Measurements from ENCODE around the gene CSNK2A3. TPM values are rescaled to one million over a fixed set of nuclear protein-coding genes. Genes with fewer than 3 reads are reported as not detected.

Gene CSNK2A3
- total and polyA plus RNA-seq, 2 experiments from 2014 or later = 0.91 to 4.1 TPM

GRCh38 chr11:11313426-11313825 is 39.6 kb downstream of the CSNK2A3 start:
- Histone ChIP-seq H3K9me2 (ENCODE audit: insufficient read depth) (peaks cover 10% of the 10 kb centered on the region; the same call in 1 of the 2 replicates), H3K27me3 (ENCODE audit: insufficient read depth) (no peaks in the 10 kb centered on the region), H3K79me2 (replicated peaks; ENCODE audit: insufficient read depth) (no peaks in the 10 kb centered on the region), H3K4me2 (no peak overlapping the region), H4K20me1 (replicated peaks; ENCODE audit: insufficient read depth) (no peaks in the 10 kb centered on the region), H2AFZ (no peak overlapping the region), H3K4me3 (no peak overlapping the region), H3F3A (replicated peaks; ENCODE audit: low read depth) (no peaks in the 10 kb centered on the region), H3K27ac (ENCODE audit: low read depth) (no peak overlapping the region), H3K4me1 (ENCODE audit: insufficient read depth) (no peaks in the 10 kb centered on the region), H3K36me3 (ENCODE audit: insufficient read depth) (no peaks in the 10 kb centered on the region)
- no peak overlapping the region for H3K4me3 Mint-ChIP-seq
- no peak for TF ChIP-seq NANOG (IDR thresholded peaks at IDR 0.05; ENCODE audit: borderline replicate concordance)
- no peak for TF ChIP-seq ZNF114 (CRISPR knock-in tag; IDR thresholded peaks at IDR 0.05)
- no peak for TF ChIP-seq ZNF331 (CRISPR knock-in tag; IDR thresholded peaks at IDR 0.05; ENCODE audit: low read depth)
- TF ChIP-seq CREB1 (CRISPR knock-in tag; IDR thresholded peaks at IDR 0.05; ENCODE audit: low read depth) = no peak
- TF ChIP-seq, protein P1, sequence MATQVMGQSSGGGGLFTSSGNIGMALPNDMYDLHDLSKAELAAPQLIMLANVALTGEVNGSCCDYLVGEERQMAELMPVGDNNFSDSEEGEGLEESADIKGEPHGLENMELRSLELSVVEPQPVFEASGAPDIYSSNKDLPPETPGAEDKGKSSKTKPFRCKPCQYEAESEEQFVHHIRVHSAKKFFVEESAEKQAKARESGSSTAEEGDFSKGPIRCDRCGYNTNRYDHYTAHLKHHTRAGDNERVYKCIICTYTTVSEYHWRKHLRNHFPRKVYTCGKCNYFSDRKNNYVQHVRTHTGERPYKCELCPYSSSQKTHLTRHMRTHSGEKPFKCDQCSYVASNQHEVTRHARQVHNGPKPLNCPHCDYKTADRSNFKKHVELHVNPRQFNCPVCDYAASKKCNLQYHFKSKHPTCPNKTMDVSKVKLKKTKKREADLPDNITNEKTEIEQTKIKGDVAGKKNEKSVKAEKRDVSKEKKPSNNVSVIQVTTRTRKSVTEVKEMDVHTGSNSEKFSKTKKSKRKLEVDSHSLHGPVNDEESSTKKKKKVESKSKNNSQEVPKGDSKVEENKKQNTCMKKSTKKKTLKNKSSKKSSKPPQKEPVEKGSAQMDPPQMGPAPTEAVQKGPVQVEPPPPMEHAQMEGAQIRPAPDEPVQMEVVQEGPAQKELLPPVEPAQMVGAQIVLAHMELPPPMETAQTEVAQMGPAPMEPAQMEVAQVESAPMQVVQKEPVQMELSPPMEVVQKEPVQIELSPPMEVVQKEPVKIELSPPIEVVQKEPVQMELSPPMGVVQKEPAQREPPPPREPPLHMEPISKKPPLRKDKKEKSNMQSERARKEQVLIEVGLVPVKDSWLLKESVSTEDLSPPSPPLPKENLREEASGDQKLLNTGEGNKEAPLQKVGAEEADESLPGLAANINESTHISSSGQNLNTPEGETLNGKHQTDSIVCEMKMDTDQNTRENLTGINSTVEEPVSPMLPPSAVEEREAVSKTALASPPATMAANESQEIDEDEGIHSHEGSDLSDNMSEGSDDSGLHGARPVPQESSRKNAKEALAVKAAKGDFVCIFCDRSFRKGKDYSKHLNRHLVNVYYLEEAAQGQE (IDR thresholded peaks at IDR 0.05; ENCODE audit: unreplicated experiment) = no peak
- no peak for TF ChIP-seq CTCF (conservative IDR thresholded peaks at IDR 0.05; ENCODE audit: low read depth in 2 of 2)
- TF ChIP-seq ZNF462 (CRISPR knock-in tag; IDR thresholded peaks at IDR 0.05) = no peak
- no peak for TF ChIP-seq EZH2phosphoT487 (IDR thresholded peaks at IDR 0.05; ENCODE audit: unreplicated experiment)
- H3K27me3 Mint-ChIP-seq (ENCODE audit: insufficient read depth, low read depth, poor library complexity) = peaks cover 7% of the 10 kb centered on the region
- H3K4me1 Mint-ChIP-seq = peaks cover 2% of the 10 kb centered on the region
- DNase-seq (ENCODE audit: low spot score) (no peak), ATAC-seq (no peak)
- no peaks in the 10 kb centered on the region for H3K36me3 Mint-ChIP-seq (ENCODE audit: low read depth)
- no peak overlapping the region for H3K27ac Mint-ChIP-seq
- H3K9me3 Mint-ChIP-seq = no peaks in the 10 kb centered on the region

Data from GM23338 (cell line).